ENCODE data around the gene SH3RF2.
"Not testable (repeated sequence)": the region's sequence is repeated elsewhere in the genome, so short reads cannot be mapped to it uniquely, and the experiment has no call there.

Gene SH3RF2

GRCh38 chr5:146101646-146102045 is 165.3 kb downstream of the SH3RF2 start:
- no peak for DNase-seq

- DNase-seq = no peak
These were observed 167.2 kb downstream of the SH3RF2 start for GRCh38 chr5:146103594-146103993.

- no peak for DNase-seq
These were observed 169.1 kb downstream of the SH3RF2 start, which contains the start of gene PLAC8L1 for GRCh38 chr5:146105477-146105876. PLAC8L1 (minus strand) TSS chr5:146105577; CDS start chr5:146104311, 1,266 bp downstream.

GRCh38 chr5:146107901-146108300 is 171.5 kb downstream of the SH3RF2 start:
- no peak for DNase-seq

GRCh38 chr5:146108870-146109269 is 172.5 kb downstream of the SH3RF2 start:
- DNase-seq = not testable (repeated sequence)

- DNase-seq = no peak
These were observed 173.0 kb downstream of the SH3RF2 start for GRCh38 chr5:146109379-146109778.

- no peak for DNase-seq
These were observed 175.0 kb downstream of the SH3RF2 start for GRCh38 chr5:146111409-146111808.

GRCh38 chr5:146112476-146112875 is 176.1 kb downstream of the SH3RF2 start:
- no peak for DNase-seq

Data from fibroblast of skin of right biceps (primary cell).